Loucy (cell line): ENCODE data around the gene TMC3.

Source experiments
- CTCF ChIP-seq: fragments of 200-600 bp; sonication (generic); conservative IDR thresholded peaks from 2 replicates; pipeline ENCODE4 v1.5.1; 2014; ENCODE audit warnings: mild to moderate bottlenecking, antibody characterized with exemption, low read length
- EZH2phosphoT487 ChIP-seq: fragments of 200-600 bp; IDR thresholded peaks from 2 replicates; pipeline ENCODE4 v1.6.1; 2018; ENCODE audit warnings: antibody characterized with exemption, mild to moderate bottlenecking, moderate library complexity, borderline replicate concordance

GRCh38 chr15:81331600-81331999, 42.4 kb downstream of the TMC3 start:
- TF ChIP-seq CTCF: no peak
- TF ChIP-seq EZH2phosphoT487: no peak
